H7 (cell line): Measurements from ENCODE around the gene PTPRN2. TPM values are rescaled to one million over a fixed set of nuclear protein-coding genes. Genes with fewer than 3 reads are reported as not detected.

Experiments used
- DNase-seq: peaks from one replicate; pipeline ENCODE4 v3.0.0; 2012
- H3K27me3 ChIP-seq: 2 replicates; pipeline ENCODE4 v1.6.0; 2011; ENCODE audit warnings: mild to moderate bottlenecking, low read length; ENCODE audit not compliant: control insufficient read depth, insufficient read depth
- H3K36me3 ChIP-seq: replicated peaks from 2 replicates; pipeline ENCODE4 v1.5.1; 2011; ENCODE audit warnings: low read length; ENCODE audit not compliant: control insufficient read depth, insufficient read depth
- H3K4me3 ChIP-seq: 2 replicates; pipeline ENCODE4 v1.5.1; 2011; ENCODE audit warnings: low read depth, mild to moderate bottlenecking, control low read depth, low read length, moderate library complexity; ENCODE audit not compliant: insufficient read depth
- total RNA-seq: library from RNA; depleted of rRNA; stranded (reverse); fragments of >200 nt; shearing (Covaris generic); gene quantifications from 2 replicates; pipeline ENCODE4 v1.2.3, GENCODE V29; 2014

Gene PTPRN2
- total RNA-seq, 1 experiment from 2014 or later: 0.80 TPM

DNA sequence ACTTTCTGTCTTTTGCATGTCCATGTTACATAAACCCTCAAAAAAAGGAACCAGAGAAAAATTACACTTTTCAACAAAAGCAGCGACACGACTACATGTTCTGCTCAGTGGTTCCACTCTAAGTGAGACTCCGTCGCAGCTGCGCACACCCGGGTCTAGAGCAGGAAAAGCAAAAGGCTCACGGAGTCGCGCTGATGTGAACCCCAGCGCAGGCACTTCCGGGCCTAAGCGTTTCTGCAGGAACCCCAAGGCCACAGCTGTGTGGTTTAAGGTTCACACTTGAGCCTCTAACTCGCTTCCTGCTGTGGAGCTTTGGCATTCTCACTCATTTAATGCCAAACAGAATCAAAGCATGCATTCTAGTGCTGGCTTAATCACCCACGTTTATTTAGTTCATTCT, 1010.6 kb downstream of the PTPRN2 start:
- Histone ChIP-seq H3K27me3 (no peaks in the 10 kb centered on the region), H3K4me3 (no peak overlapping the region), H3K36me3 (no peaks in the 10 kb centered on the region)
- no peak for DNase-seq

GRCh38 chr7:157576415-157576814, 1011.2 kb downstream of the PTPRN2 start:
- DNase-seq: no peak
- Histone ChIP-seq H3K4me3 (no peak overlapping the region), H3K27me3 (no peaks in the 10 kb centered on the region), H3K36me3 (no peaks in the 10 kb centered on the region)

- Histone ChIP-seq H3K4me3 (no peak overlapping the region), H3K36me3 (no peaks in the 10 kb centered on the region), H3K27me3 (no peaks in the 10 kb centered on the region)
- no peak for DNase-seq
Measured at GRCh38 chr7:157575777-157576176, 1011.8 kb downstream of the PTPRN2 start.

GRCh38 chr7:157574914-157575586, 1012.6 kb downstream of the PTPRN2 start:
- H3K36me3 ChIP-seq: no peaks in the 10 kb centered on the region
- no peaks in the 10 kb centered on the region for H3K27me3 ChIP-seq
- no peak overlapping the region for H3K4me3 ChIP-seq
- DNase-seq: no peak

- H3K27me3 ChIP-seq: no peaks in the 10 kb centered on the region
- no peaks in the 10 kb centered on the region for H3K36me3 ChIP-seq
- no peak overlapping the region for H3K4me3 ChIP-seq
- DNase-seq: no peak
Measured at GRCh38 chr7:157574120-157574825, 1013.4 kb downstream of the PTPRN2 start.

DNA sequence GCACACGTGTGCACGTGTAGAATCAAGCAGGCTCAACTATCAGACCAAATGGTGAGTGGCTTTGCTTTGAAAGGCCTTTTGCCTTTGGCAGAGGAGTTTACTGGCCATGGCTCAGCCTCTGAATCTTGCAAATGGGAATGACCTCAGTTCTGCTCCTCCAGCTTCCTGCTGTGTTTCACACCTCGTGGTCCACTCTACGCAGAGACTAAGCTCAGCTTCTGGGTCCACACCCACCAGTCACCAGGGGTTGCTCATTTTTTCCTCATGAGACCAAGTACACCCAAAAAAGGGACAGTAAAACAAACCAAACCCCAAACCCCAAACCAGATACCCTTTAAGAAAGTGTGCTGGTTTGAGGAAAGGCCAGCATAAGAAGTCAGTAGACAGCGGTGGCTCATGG, 1014.4 kb downstream of the PTPRN2 start:
- no peak for DNase-seq
- Histone ChIP-seq H3K4me3 (no peak overlapping the region), H3K36me3 (no peaks in the 10 kb centered on the region), H3K27me3 (no peaks in the 10 kb centered on the region)

DNA sequence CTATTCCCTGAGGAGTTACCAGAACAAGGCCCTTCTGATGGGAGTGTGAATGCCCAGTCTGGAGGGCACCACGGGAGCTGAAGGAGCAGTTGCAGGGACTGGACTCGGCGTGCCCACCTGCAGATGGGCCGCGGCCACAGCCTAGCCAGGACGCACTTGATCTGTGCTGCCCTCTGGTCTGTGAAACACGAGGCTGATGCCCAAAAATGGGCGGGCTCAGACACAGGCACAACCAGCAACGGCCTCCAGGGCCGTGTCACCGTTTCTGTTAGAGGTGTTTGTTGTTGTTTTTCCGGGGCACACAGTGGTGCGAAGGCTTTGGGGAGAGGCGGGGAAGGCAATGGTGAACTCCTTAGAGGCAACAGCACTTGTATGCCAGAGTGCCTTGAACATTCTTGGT, 1015.0 kb downstream of the PTPRN2 start:
- no peak for DNase-seq
- no peaks in the 10 kb centered on the region for H3K36me3 ChIP-seq
- H3K27me3 ChIP-seq: no peaks in the 10 kb centered on the region
- no peak overlapping the region for H3K4me3 ChIP-seq

GRCh38 chr7:157570531-157571200, 1017.0 kb downstream of the PTPRN2 start:
- DNase-seq: no peak
- H3K4me3 ChIP-seq: no peak overlapping the region
- no peaks in the 10 kb centered on the region for H3K27me3 ChIP-seq
- no peaks in the 10 kb centered on the region for H3K36me3 ChIP-seq

DNA sequence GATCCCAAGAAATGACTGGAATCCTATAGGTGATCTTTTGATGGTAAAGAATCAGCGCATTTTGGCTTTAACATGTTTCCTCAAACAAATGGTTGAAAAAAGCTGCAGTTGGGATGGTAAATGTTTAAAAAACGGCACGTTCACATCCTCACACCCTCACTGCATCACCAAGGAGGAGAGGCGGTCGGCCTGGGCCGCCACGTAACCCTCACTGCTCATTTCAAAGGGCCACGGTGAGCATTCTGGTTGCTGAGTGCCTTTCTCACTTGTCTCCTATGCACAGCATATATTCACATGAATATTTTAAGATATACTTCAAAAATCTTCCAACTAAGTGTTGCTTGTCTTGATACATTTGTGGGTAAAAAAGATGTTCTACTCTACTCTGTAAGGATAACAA, 1017.7 kb downstream of the PTPRN2 start:
- no peak for DNase-seq
- H3K27me3 ChIP-seq: no peaks in the 10 kb centered on the region
- no peaks in the 10 kb centered on the region for H3K36me3 ChIP-seq
- no peak overlapping the region for H3K4me3 ChIP-seq

DNA sequence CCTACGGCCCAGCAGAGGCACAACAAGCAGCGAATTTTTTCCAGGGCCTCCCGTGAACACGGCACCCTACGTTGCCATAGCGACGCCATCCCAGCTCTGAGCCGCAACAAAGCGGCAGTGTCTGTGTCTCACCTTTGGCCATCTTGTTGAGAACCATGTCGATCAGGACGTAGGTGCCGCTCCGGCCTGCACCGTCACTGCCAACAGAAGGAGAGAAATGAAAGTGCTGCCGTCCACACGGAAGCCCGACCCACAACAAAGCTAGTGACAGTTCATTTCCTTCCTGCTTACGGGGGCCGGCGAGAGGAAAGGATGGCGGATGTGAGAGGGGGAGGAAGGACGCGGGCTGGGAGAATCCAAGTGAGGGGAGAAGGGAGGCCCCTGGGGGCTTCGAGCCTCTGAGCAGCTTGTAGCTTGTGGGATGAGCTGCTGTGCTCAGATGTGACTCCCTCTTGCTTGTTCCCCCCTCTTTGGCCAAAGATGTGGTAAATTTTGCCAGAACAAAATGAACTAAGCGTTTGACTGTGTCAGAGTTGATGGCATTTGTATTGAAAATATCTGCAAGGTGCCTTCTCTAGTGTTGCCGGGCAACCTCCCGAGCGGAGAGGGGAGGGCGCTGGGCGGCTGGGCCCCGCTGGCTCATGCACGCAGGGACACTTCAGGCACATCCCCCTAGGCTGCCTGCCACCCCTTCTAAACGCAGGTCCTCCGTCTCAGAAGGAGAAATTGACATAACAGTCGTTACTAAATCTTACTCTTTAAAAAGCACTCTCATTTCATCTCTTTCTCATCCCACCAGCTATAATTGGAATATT, 1018.6 kb downstream of the PTPRN2 start:
- Histone ChIP-seq H3K4me3 (peak overlapping the region; percentile 22; the same call in 1 of the 2 replicates), H3K36me3 (no peaks in the 10 kb centered on the region), H3K27me3 (no peaks in the 10 kb centered on the region)
- peak; percentile 86 for DNase-seq

DNA sequence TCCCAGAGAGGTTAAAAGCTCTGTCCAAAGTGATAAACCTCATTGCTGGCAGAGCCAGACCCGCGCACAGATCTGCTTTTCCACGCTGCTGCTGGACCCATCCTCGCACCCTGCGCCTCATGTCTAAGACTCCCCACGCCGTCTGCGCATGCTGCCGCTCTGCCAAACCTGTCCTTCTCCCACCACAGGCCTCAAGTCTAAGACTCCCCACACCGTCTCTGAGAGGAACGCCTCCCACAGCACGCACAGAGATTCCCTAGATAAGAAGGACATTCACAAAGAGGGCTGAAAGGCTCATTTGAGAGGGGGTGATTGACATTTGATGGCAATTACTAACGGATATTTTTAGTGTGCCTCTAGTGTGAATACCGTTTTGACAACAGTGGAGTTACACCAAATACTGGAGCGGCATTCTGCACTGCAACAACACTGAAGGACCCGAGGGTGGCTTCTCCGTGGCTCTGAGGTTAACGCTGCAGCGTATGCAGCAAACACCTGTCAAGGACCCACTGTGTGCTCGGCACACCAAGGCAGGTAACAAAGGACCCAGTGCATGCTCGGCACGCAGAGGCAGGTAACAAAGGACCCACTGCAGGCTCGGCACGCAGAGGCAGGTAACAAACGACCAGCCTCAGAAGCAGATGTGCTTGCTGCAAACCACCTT, 1019.4 kb downstream of the PTPRN2 start:
- Histone ChIP-seq H3K36me3 (no peaks in the 10 kb centered on the region), H3K4me3 (peak overlapping the region; percentile 22; the same call in 1 of the 2 replicates), H3K27me3 (no peaks in the 10 kb centered on the region)
- no peak for DNase-seq

DNA sequence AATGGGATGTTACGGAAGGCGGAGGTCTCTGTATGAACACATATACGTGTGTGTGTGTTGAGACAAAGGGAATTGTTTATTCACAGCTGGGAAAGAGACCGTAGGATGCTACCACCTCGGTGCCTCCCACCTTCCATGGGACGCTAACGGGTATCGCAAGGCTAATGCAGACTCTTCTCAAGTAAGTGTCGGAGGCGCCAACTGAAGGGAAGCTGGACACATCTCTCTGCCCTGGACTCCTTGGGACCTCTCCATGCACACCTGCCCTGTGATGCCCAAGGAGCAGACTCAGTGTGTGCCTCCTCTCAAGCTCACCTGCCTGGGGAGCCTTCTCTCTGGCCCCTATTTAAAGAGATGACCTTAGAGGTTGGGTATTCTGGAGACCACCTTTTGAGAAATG, 1020.0 kb downstream of the PTPRN2 start:
- Histone ChIP-seq H3K27me3 (no peaks in the 10 kb centered on the region), H3K4me3 (no peak overlapping the region), H3K36me3 (no peaks in the 10 kb centered on the region)
- DNase-seq: no peak

GRCh38 chr7:157566631-157567006, 1021.0 kb downstream of the PTPRN2 start:
- no peak for DNase-seq
- H3K36me3 ChIP-seq: no peaks in the 10 kb centered on the region
- H3K4me3 ChIP-seq: no peak overlapping the region
- no peaks in the 10 kb centered on the region for H3K27me3 ChIP-seq

DNA sequence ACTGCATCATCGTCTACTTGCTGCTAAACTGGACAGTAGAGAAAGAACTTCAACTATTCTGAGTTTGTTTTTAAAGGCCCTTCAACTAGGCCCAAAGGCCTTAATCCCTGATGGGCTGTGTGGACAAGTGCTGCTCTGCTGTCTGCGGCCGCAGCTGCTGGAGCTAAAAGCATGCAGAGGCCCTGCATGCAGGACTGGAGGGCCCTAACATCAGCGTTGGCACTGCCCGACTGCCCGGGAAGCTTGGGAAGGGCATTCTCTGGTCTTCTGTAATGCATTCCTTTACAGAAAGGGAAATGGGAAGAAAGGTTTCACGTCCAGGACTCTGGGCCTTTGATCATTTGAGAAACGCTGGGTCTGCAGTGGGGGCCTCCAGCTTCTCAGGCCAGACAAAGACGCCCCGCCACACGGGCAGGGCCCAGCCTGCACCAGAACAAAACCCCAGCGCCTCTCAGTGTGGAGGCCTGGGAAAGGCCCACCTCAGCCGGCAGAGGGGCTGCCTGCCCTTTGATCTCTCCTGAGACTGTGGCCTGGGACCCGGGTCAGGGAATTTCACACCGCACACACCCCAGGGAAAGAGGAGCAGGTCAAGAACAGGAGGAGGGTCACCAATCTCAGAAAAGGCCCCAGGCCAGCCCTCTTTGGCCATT, 1021.5 kb downstream of the PTPRN2 start:
- no peak for DNase-seq

More for the DNA sequence above, 1021.5 kb downstream of the PTPRN2 start:
- no peaks in the 10 kb centered on the region for H3K27me3 ChIP-seq
- H3K36me3 ChIP-seq: no peaks in the 10 kb centered on the region
- no peak overlapping the region for H3K4me3 ChIP-seq
